Stimulated activated effector memory CD8-positive, alpha-beta T cell treated with anti-CD3 and anti-CD28 coated beads, Interleukin-12 subunit alpha, Interleukin-12 subunit beta, amount 100 ng/mL, for 72 hours (primary cell): ENCODE results near the gene NOS3.
A peak's percentile ranks its signal among the peaks of the same experiment; 100 is the strongest.
"Not testable (repeated sequence)": the region's sequence is repeated elsewhere in the genome, so short reads cannot be mapped to it uniquely, and the experiment has no call there.

Experiments used
- ATAC-seq: fragments of 150-1000 bp; cut with Tn5 transposase; 2 replicates; pipeline ENCODE4 v1.10.0; 2021
- DNase-seq, 2 donors: peaks; one replicate each; pipeline ENCODE4 v3.0.0; 2021 to 2022; ENCODE audit warnings: low spot score in 2 of 2
- H3K27ac Mint-ChIP-seq: one replicate; pipeline ENCODE4 v1.8.0; 2022; ENCODE audit warnings: mild to moderate bottlenecking, mixed read lengths
- H3K36me3 Mint-ChIP-seq: one replicate; pipeline ENCODE4 v1.8.0; 2022; ENCODE audit warnings: mild to moderate bottlenecking, mixed read lengths
- H3K4me1 Mint-ChIP-seq: one replicate; pipeline ENCODE4 v1.8.0; 2022; ENCODE audit warnings: mixed read lengths
- H3K4me3 Mint-ChIP-seq: one replicate; pipeline ENCODE4 v1.8.0; 2022; ENCODE audit warnings: mild to moderate bottlenecking, mixed read lengths
- H3K9me3 Mint-ChIP-seq: one replicate; pipeline ENCODE4 v1.8.0; 2022; ENCODE audit warnings: mixed read lengths

NOS3 gene

DNA sequence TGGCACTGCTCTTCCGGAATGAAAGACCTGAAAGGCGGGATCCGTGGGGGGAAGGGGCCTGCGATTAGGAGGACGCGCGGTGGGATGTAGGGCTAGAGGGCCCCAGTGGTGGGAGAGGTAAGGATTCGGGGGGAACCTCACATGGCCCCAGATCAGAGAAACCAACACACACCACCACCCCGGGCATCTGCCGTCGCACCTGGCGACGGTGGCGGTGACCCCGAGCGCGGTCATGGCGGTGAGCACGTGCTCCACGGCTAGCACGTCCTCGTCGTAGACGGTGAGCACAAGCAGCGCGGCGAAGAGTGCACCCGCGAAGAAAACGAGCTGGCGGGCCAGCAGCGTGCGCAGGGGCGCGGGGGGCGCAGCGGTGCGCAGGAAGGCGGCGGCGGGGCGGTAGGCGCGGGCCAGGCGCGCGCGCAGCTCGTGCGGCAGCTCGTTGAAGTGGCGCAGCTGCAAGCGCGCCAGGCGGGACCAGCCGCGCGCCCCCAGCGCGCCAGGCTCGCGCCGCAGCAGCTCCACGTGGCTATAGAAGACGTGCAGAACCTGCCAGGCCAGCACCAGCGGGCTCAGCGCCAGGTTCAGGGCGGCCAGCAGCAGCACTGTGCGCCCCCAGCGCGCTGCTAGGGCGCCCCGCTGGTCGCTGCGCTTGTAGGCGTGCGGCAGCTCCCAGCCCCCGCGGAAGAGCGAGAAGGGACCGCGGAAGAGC, 27.8 kb downstream of the NOS3 start:
- H3K4me1 Mint-ChIP-seq, result peaks cover 56% of the 10 kb centered on the region

DNA sequence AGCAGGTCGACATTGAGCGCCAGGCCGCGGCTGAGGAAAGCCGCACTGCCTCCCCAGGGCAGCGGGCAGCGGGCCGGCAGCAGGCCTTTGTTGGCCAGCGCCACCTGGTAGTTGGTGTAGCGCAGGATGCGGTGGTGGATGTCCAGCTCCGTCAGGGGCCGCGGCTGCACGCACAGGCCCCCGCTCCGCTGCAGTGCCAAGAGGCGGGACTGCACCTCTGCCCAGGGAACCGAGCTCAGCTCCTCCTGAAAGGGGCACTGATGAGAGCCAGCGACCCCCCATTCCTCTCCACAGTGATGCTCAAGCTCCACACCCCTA, 28.3 kb downstream of the NOS3 start:
- Mint-ChIP-seq H3K27ac (peak overlapping the region; percentile 95), H3K4me1 (peaks cover 51% of the 10 kb centered on the region)
- no peak for ATAC-seq

More for the DNA sequence above, 27.8 kb downstream of the NOS3 start:
- H3K27ac Mint-ChIP-seq, result peak overlapping the region; percentile 95
- H3K36me3 Mint-ChIP-seq, result peaks cover 37% of the 10 kb centered on the region
- DNase-seq (no peak), ATAC-seq (peak; percentile 60)
- H3K9me3 Mint-ChIP-seq, result no peaks in the 10 kb centered on the region
- peak overlapping the region; percentile 85 for H3K4me3 Mint-ChIP-seq

GRCh38 chr7:151020231-151020630, 29.4 kb downstream of the NOS3 start:
- H3K36me3 Mint-ChIP-seq, result peaks cover 28% of the 10 kb centered on the region
- H3K27ac Mint-ChIP-seq, result no peak overlapping the region
- peaks cover 46% of the 10 kb centered on the region for H3K4me1 Mint-ChIP-seq
- ATAC-seq (no peak), DNase-seq (no peak)
- no peaks in the 10 kb centered on the region for H3K9me3 Mint-ChIP-seq
- H3K4me3 Mint-ChIP-seq, result peak overlapping the region; percentile 85

More for the DNA sequence above, 28.3 kb downstream of the NOS3 start:
- no peak for DNase-seq
- no peaks in the 10 kb centered on the region for H3K9me3 Mint-ChIP-seq
- peaks cover 32% of the 10 kb centered on the region for H3K36me3 Mint-ChIP-seq
- H3K4me3 Mint-ChIP-seq, result peak overlapping the region; percentile 85

GRCh38 chr7:151023232-151023631, 32.4 kb downstream of the NOS3 start:
- DNase-seq (no peak), ATAC-seq (no peak)
- Mint-ChIP-seq H3K36me3 (peaks cover 14% of the 10 kb centered on the region), H3K27ac (peak overlapping the region; percentile 23), H3K4me1 (peaks cover 30% of the 10 kb centered on the region), H3K4me3 (no peak overlapping the region), H3K9me3 (no peaks in the 10 kb centered on the region)

GRCh38 chr7:151024435-151025056, 33.7 kb downstream of the NOS3 start, which contains the start of gene ATG9B:
TSS of gene ATG9B (minus strand) at chr7:151024494. CDS start at chr7:151024423, 71 bp downstream.
- DNase-seq, result no peak
- H3K36me3 Mint-ChIP-seq, result peaks cover 13% of the 10 kb centered on the region
- H3K4me3 Mint-ChIP-seq, result no peak within 1 kb of the TSS
- peak within 1 kb of the TSS; percentile 23 for H3K27ac Mint-ChIP-seq
- no peaks in the 10 kb centered on the region for H3K9me3 Mint-ChIP-seq
- peaks cover 24% of the 10 kb centered on the region for H3K4me1 Mint-ChIP-seq
- ATAC-seq, result no peak

DNA sequence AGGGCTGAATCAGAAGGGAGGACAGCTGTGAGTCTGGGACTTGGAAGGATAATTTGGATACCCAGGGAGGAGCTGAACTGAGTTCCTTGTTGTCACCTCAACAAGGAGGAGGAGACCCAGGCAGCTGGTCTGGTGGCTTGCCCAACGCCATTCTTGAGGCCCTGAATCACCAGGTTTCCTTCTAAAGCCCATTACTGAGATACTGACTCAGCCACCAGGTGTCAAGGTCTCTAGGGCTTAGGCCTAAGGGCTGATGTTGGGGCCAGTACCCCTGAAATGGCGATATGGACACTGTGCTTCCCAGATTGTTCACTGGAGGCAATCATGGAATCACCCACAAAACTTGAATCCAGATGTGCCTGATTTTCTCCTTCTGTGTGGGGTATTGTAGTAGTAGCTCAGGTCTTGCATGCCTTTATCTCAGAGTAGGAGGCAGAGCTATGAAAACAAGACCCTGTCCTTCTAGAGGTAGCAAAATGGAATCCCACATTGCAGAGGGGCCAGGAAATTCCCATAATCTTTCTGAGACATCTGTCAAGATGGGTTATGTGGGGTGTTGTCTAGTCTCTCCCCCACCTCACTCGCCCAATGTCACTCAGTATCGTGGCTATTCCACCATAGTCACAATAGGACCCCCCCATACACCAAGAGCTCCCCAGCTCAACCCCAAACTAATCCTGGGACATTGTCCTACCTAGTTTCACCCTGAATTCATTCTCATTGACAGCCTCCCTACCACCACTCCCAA, 35.3 kb downstream of the NOS3 start:
- no peak for DNase-seq
- H3K9me3 Mint-ChIP-seq, result no peaks in the 10 kb centered on the region
- peaks cover 18% of the 10 kb centered on the region for H3K36me3 Mint-ChIP-seq
- no peak overlapping the region for H3K27ac Mint-ChIP-seq
- peaks cover 22% of the 10 kb centered on the region for H3K4me1 Mint-ChIP-seq
- ATAC-seq, result no peak
- no peak overlapping the region for H3K4me3 Mint-ChIP-seq

DNA sequence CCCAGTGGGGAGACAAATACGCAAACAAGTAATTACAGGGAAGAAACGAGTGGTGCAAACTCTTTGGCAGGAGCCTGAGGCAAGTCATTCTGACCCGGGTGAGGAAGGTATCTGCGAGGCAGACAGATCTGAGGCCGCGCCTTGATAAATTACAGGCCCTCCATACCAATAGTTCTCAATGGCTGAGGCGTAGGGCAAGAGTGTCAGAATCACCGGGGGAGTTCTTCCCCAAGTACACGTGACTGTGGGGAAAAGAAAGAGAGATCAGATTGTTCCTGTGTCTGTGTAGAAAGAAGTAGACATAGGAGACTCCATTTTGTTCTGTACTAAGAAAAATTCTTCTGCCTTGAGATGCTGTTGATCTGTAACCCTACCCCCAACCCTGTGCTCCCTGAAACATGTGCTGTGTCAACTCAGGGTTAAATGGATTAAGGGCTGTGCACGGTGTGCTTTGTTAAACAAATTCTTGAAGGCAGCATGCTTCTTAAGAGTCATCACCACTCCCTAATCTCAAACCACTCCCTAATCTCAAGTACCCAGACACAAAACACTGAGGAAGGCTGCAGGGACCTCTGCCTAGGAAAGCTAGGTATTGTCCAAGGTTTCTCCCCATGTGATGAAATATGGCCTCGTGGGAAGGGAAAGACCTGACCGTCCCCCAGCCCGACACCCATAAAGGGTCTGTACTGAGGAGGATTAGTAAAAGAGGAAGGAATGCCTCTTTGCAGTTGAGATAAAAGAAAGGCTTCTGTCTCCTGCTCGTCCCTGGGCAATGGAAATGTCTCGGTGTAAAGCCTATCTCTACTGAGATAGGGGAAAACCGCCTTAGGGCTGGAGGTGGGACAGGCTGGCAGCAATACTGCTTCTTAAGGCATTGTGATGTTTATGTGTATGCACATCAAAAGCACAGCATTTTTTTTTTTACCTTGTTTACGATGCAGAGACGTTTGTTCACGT, 36.2 kb downstream of the NOS3 start:
- peak overlapping the region; percentile 97 for H3K4me3 Mint-ChIP-seq
- peak overlapping the region; percentile 96 for H3K27ac Mint-ChIP-seq
- ATAC-seq, H3K9me3 Mint-ChIP-seq, DNase-seq: not testable (repeated sequence)
- H3K4me1 Mint-ChIP-seq, result peaks cover 22% of the 10 kb centered on the region
- H3K36me3 Mint-ChIP-seq, result peaks cover 25% of the 10 kb centered on the region

- ATAC-seq, H3K9me3 Mint-ChIP-seq, DNase-seq: not testable (repeated sequence)
- peaks cover 28% of the 10 kb centered on the region for H3K36me3 Mint-ChIP-seq
- peaks cover 22% of the 10 kb centered on the region for H3K4me1 Mint-ChIP-seq
- H3K27ac Mint-ChIP-seq, result peak overlapping the region; percentile 96
- peak overlapping the region; percentile 97 for H3K4me3 Mint-ChIP-seq
Measured at GRCh38 chr7:151027728-151028130, 36.9 kb downstream of the NOS3 start.

DNA sequence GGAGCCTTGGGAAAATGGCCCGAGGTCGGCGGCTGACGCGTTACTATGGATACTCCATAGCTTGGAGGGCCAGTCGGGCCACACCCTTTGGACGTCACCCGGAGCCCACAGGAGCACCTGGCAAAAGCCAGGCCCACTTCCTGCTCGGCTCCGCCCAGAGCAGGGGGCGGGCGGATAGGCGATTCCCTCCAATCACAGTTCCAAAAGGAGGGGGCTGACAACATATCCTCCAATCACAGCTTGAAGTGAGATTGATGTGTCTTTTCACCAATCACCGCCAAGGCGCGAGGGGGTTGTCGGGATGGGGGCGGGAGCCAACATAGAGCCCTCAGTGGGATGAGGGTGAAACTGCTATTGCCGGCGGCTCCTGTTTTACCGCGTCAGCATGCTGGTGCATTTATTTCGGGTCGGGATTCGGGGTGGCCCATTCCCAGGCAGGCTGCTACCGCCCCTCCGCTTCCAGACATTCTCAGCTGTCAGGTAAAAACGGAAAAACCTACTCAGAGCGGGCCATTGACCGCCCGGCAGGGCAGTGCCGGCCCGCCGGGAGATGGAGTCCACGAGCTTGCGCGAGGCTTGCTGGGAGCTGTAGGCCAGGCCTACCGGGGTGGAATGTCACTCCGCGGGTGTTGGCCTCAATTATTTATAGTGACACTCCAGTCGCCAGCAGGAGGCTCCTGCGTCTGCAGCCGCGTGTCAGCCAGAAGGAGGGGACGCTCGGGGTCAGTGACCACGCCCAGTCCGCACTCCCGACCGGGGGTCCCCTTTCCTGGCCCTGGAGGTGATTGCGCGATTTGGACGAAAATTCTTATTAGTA, 37.5 kb downstream of the NOS3 start, which contains the start of gene ABCB8:
TSS of gene ABCB8 (plus strand) at position 320 of the 817 bp plus-strand sequence. CDS start at position 386, 66 bp downstream.
- peak; percentile 97 for ATAC-seq
- no peaks in the 10 kb centered on the region for H3K9me3 Mint-ChIP-seq
- peak within 1 kb of the TSS; percentile 97 for H3K4me3 Mint-ChIP-seq
- H3K27ac Mint-ChIP-seq, result peak within 1 kb of the TSS; percentile 96
- peaks cover 28% of the 10 kb centered on the region for H3K36me3 Mint-ChIP-seq
- peak; percentile 94 to 99 for DNase-seq
- H3K4me1 Mint-ChIP-seq, result peaks cover 22% of the 10 kb centered on the region

GRCh38 chr7:151028948-151029501, 38.2 kb downstream of the NOS3 start:
- Mint-ChIP-seq H3K9me3 (no peaks in the 10 kb centered on the region), H3K4me1 (peaks cover 22% of the 10 kb centered on the region), H3K36me3 (peaks cover 28% of the 10 kb centered on the region), H3K27ac (peak overlapping the region; percentile 96), H3K4me3 (peak overlapping the region; percentile 97)
- ATAC-seq (no peak), DNase-seq (no peak)

DNA sequence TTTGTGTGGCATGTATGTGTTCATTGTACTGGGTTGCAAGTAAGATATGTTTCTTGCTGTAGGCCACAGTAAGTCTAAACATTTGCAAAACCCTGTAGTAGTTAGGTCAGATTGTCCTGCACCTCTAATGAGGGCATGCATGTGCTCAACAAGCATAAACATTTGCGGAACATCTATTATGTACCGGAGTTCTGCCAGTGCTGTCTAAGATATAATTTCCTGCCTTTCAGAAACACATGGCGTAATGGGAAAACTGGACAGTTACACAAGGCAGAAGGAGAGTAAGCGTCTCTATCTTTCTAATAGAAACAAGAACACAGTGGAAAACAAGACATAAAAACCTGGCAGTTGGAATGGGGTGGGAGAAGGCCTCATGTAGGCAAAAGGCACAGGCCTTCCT, 40.2 kb downstream of the NOS3 start:
- H3K27ac Mint-ChIP-seq, result no peak overlapping the region
- ATAC-seq (no peak), DNase-seq (no peak)
- H3K4me1 Mint-ChIP-seq, result peaks cover 17% of the 10 kb centered on the region
- no peaks in the 10 kb centered on the region for H3K9me3 Mint-ChIP-seq
- peaks cover 28% of the 10 kb centered on the region for H3K36me3 Mint-ChIP-seq
- no peak overlapping the region for H3K4me3 Mint-ChIP-seq

DNA sequence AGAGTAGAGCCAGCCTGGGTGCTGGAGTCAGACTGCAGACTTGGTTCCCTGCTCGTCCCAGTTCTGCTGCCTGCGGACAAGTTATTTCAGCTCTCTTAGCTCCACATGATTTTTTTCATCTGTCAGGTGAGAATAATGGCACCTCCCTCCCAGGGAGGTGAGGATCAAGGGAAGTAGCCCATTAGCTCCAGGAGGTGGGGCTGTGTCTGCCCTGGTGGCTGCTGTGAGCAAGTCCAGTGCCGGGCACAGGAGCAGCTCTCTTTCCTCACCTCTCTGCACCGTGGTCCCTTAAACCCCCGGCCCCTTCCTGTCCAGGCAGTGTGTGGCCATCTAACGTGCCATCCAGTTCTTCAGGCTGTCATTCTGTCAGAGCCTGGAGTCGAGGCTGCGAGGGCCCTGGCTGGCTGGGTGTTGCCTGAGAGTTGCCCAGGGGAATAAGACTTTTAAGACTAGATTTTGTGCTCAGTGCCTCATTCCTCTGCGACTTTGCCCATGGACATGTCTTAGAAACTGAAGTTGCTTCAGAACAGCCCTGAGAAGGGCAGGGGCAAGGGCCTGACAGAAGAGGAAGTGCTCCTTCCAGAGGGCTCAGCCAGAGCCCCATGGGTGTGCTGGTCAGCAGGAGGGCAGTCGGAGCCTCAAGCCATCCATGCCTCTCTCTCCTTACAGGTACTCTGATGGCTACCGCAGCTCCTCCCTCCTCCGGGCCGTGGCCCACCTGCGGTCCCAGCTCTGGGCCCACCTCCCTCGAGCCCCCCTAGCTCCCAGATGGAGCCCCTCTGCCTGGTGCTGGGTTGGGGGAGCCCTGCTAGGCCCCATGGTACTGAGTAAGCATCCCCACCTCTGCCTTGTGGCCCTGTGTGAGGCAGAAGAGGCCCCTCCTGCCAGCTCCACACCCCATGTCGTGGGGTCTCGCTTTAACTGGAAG, 42.4 kb downstream of the NOS3 start:
- no peak for ATAC-seq

GRCh38 chr7:151033864-151034249, 43.0 kb downstream of the NOS3 start:
- DNase-seq (no peak), ATAC-seq (no peak)
- H3K9me3 Mint-ChIP-seq, result no peaks in the 10 kb centered on the region
- no peak overlapping the region for H3K27ac Mint-ChIP-seq
- H3K4me3 Mint-ChIP-seq, result no peak overlapping the region
- H3K4me1 Mint-ChIP-seq, result peaks cover 8% of the 10 kb centered on the region
- peaks cover 33% of the 10 kb centered on the region for H3K36me3 Mint-ChIP-seq

More for the DNA sequence above, 42.4 kb downstream of the NOS3 start:
- Mint-ChIP-seq H3K36me3 (peaks cover 40% of the 10 kb centered on the region), H3K4me1 (peaks cover 8% of the 10 kb centered on the region), H3K9me3 (no peaks in the 10 kb centered on the region), H3K27ac (peak overlapping the region; percentile 74), H3K4me3 (no peak overlapping the region)
- DNase-seq, result no peak
